IMR-90 (cell line): Measurements from ENCODE around the gene TMEM60. TPM values are rescaled to one million over a fixed set of nuclear protein-coding genes. Genes with fewer than 3 reads are reported as not detected.

Experiments used
- ATAC-seq: fragments of 200-7000 bp; cut with Tn5 transposase; 2 replicates; pipeline ENCODE4 v1.9.1; 2020; ENCODE audit warnings: low read depth, mild to moderate bottlenecking, moderate library complexity
- BruUV-seq: library from RNA; stranded (reverse); fragments of 400-500 nt; replicated peaks from 2 replicates; lab custom pipeline; 2021; lab: Mats Ljungman, UMichigan
- CTCF ChIA-PET: fragments of 300-600 bp; formaldehyde crosslinking; extraction: SDS; loops from one replicate; lab custom pipeline; 2021; ENCODE audit warnings: antibody characterized with exemption; lab: Yijun Ruan, JAX
- POLR2A ChIA-PET: fragments of 300-600 bp; sonication (Branson Sonifier 250); formaldehyde crosslinking; loops from one replicate; lab custom pipeline; 2022; ENCODE audit warnings: antibody characterized with exemption; ENCODE audit not compliant: unreplicated experiment; lab: Charles Lee
- DNase-seq: peaks from one replicate; pipeline ENCODE4 v3.0.0; 2013
- H2AFZ ChIP-seq: replicated peaks from 2 replicates; pipeline ENCODE3; 2013; ENCODE audit warnings: low read length, mild to moderate bottlenecking; ENCODE audit not compliant: poor library complexity
- H2AK5ac ChIP-seq: 2 replicates; pipeline ENCODE4 v1.6.1; 2013; ENCODE audit warnings: low read depth, low read length, inconsistent platforms
- H2AK9ac ChIP-seq: replicated peaks from 2 replicates; pipeline ENCODE3; 2013; ENCODE audit warnings: mild to moderate bottlenecking, low read depth, low read length, moderate library complexity; ENCODE audit not compliant: poor library complexity
- H2BK120ac ChIP-seq: 2 replicates; pipeline ENCODE4 v1.6.1; 2013; ENCODE audit warnings: low read depth, low read length, inconsistent platforms
- H2BK15ac ChIP-seq: 3 replicates; pipeline ENCODE4 v1.6.1; 2013; ENCODE audit warnings: low read depth, low read length, inconsistent platforms
- H2BK20ac ChIP-seq: 2 replicates; pipeline ENCODE4 v1.6.1; 2013; ENCODE audit warnings: low read depth, mild to moderate bottlenecking, inconsistent platforms, low read length, moderate library complexity
- H2BK5ac ChIP-seq: 2 replicates; pipeline ENCODE4 v1.6.1; 2013; ENCODE audit warnings: mild to moderate bottlenecking, low read depth, low read length, inconsistent platforms; ENCODE audit not compliant: poor library complexity, severe bottlenecking
- H3K14ac ChIP-seq: replicated peaks from 2 replicates; pipeline ENCODE4 v1.6.1; 2013; ENCODE audit warnings: low read depth, low read length, inconsistent platforms
- H3K18ac ChIP-seq: 2 replicates; pipeline ENCODE4 v1.6.1; 2013; ENCODE audit warnings: low read depth, low read length, control low read depth
- H3K23ac ChIP-seq: 2 replicates; pipeline ENCODE4 v1.6.1; 2013; ENCODE audit warnings: low read depth, low read length, inconsistent platforms
- H3K27ac ChIP-seq: 2 replicates; pipeline ENCODE4 v1.5.1; 2013; ENCODE audit warnings: mild to moderate bottlenecking, control low read depth, low read length; ENCODE audit not compliant: insufficient read depth
- H3K27me3 ChIP-seq: 2 replicates; pipeline ENCODE4 v1.6.1; 2013; ENCODE audit warnings: low read length; ENCODE audit not compliant: control insufficient read depth, insufficient read depth
- H3K36me3 ChIP-seq: 2 replicates; pipeline ENCODE4 v1.6.1; 2013; ENCODE audit warnings: low read length, mixed read lengths; ENCODE audit not compliant: control insufficient read depth, insufficient read depth
- H3K4ac ChIP-seq: 2 replicates; pipeline ENCODE4 v1.6.1; 2013; ENCODE audit warnings: low read depth, low read length, inconsistent platforms
- H3K4me1 ChIP-seq: 2 replicates; pipeline ENCODE4 v1.6.1; 2013; ENCODE audit warnings: low read length, mixed read lengths; ENCODE audit not compliant: control insufficient read depth, insufficient read depth
- H3K4me2 ChIP-seq: 2 replicates; pipeline ENCODE4 v1.6.1; 2013; ENCODE audit warnings: low read depth, mild to moderate bottlenecking, control low read depth, low read length, moderate library complexity
- H3K4me3 ChIP-seq: 2 replicates; pipeline ENCODE4 v1.5.1; 2013; ENCODE audit warnings: low read depth, mild to moderate bottlenecking, control low read depth, low read length, moderate library complexity; ENCODE audit not compliant: insufficient read depth
- H3K56ac ChIP-seq: 2 replicates; pipeline ENCODE4 v1.6.1; 2013; ENCODE audit warnings: low read length, inconsistent platforms; ENCODE audit not compliant: insufficient read depth; ENCODE audit errors: extremely low read depth
- H3K79me1 ChIP-seq, 2 experiments: 2 replicates each; pipeline ENCODE4 v1.6.1; 2013; ENCODE audit warnings: low read length in 2 of 2, inconsistent platforms in 1 of 2, low read depth in 1 of 2
- H3K9ac ChIP-seq: 2 replicates; pipeline ENCODE4 v1.6.1; 2013; ENCODE audit warnings: low read depth, low read length, control low read depth
- H3K9me1 ChIP-seq: 2 replicates; pipeline ENCODE4 v1.6.1; 2013; ENCODE audit warnings: low read length, inconsistent platforms; ENCODE audit not compliant: insufficient read depth
- H3K9me3 ChIP-seq: 2 replicates; pipeline ENCODE4 v1.6.1; 2013; ENCODE audit warnings: low read length; ENCODE audit not compliant: control insufficient read depth, insufficient read depth
- H4K20me1 ChIP-seq: 2 replicates; pipeline ENCODE4 v1.6.1; 2013; ENCODE audit warnings: low read length, inconsistent platforms; ENCODE audit not compliant: insufficient read depth
- H4K5ac ChIP-seq: 2 replicates; pipeline ENCODE4 v1.6.1; 2013; ENCODE audit warnings: mild to moderate bottlenecking, low read depth, low read length, control low read depth
- H4K8ac ChIP-seq, 2 experiments: 2 replicates each; pipeline ENCODE4 v1.6.1; 2013; ENCODE audit warnings: low read depth in 2 of 2, low read length in 2 of 2, control low read depth in 1 of 2, inconsistent platforms in 1 of 2
- H4K91ac ChIP-seq: 2 replicates; pipeline ENCODE4 v1.6.1; 2013; ENCODE audit warnings: low read depth, low read length, inconsistent platforms; ENCODE audit not compliant: insufficient read depth
- BHLHE40 ChIP-seq: fragments of 150-350 bp; IDR thresholded peaks from 2 replicates; pipeline ENCODE4 v1.6.1; 2016; ENCODE audit warnings: mild to moderate bottlenecking, low read depth, low read length
- CEBPB ChIP-seq: IDR thresholded peaks from 2 replicates; pipeline ENCODE4 v1.6.1; 2012; ENCODE audit warnings: low read depth, low read length, improper control_type of control experiment
- CHD1 ChIP-seq: IDR thresholded peaks from 2 replicates; pipeline ENCODE4 v1.6.1; 2012; ENCODE audit warnings: low read depth, low read length, improper control_type of control experiment
- CTCF ChIP-seq: conservative IDR thresholded peaks from 2 replicates; pipeline ENCODE4 v1.5.1; 2012; ENCODE audit warnings: mild to moderate bottlenecking, low read depth, low read length, improper control_type of control experiment
- ELK1 ChIP-seq: fragments of 150-350 bp; IDR thresholded peaks from 2 replicates; pipeline ENCODE4 v1.6.1; 2016; ENCODE audit warnings: low read depth, mild to moderate bottlenecking, low read length, moderate library complexity, borderline replicate concordance
- FOS ChIP-seq: fragments of 150-350 bp; IDR thresholded peaks from 2 replicates; pipeline ENCODE4 v1.6.1; 2016; ENCODE audit warnings: low read depth, low read length
- MAFK ChIP-seq: IDR thresholded peaks from 2 replicates; pipeline ENCODE4 v1.6.1; 2012; ENCODE audit warnings: low read depth, low read length, improper control_type of control experiment
- MAZ ChIP-seq: IDR thresholded peaks from 2 replicates; pipeline ENCODE4 v1.6.1; 2012; ENCODE audit warnings: low read depth, mild to moderate bottlenecking, low read length, improper control_type of control experiment, moderate library complexity, borderline replicate concordance
- MXI1 ChIP-seq: IDR thresholded peaks from 2 replicates; pipeline ENCODE4 v1.6.1; 2012; ENCODE audit warnings: low read depth, mild to moderate bottlenecking, low read length, moderate library complexity, borderline replicate concordance
- NFE2L2 ChIP-seq: fragments of 150-350 bp; IDR thresholded peaks from 2 replicates; pipeline ENCODE4 v1.6.1; 2016; ENCODE audit warnings: low read depth, mild to moderate bottlenecking, low read length
- POLR2A ChIP-seq: IDR thresholded peaks from 2 replicates; pipeline ENCODE4 v1.6.1; 2012; ENCODE audit warnings: mild to moderate bottlenecking, low read depth, low read length
- RAD21 ChIP-seq: IDR thresholded peaks from 2 replicates; pipeline ENCODE4 v1.6.1; 2012; ENCODE audit warnings: low read length, improper control_type of control experiment
- RCOR1 ChIP-seq: IDR thresholded peaks from 2 replicates; pipeline ENCODE4 v1.6.1; 2012; ENCODE audit warnings: mild to moderate bottlenecking, low read length, improper control_type of control experiment; ENCODE audit not compliant: insufficient replicate concordance
- RFX5 ChIP-seq: IDR thresholded peaks from 2 replicates; pipeline ENCODE4 v1.8.0; 2012; ENCODE audit warnings: low read depth, mild to moderate bottlenecking, low read length, moderate library complexity
- SMC3 ChIP-seq: fragments of 150-350 bp; IDR thresholded peaks from 2 replicates; pipeline ENCODE4 v1.6.1; 2016; ENCODE audit warnings: low read depth, mild to moderate bottlenecking, antibody characterized with exemption, low read length, moderate library complexity
- USF2 ChIP-seq: fragments of 150-350 bp; IDR thresholded peaks from 2 replicates; pipeline ENCODE4 v1.6.1; 2017; ENCODE audit warnings: mild to moderate bottlenecking, antibody characterized with exemption, low read length, low read depth
- WGBS, 2 experiments: methylation state at CpG; one replicate each; pipeline versions ENCODE4 v1.1.5 to v1.1.7; 2013; ENCODE audit warnings: missing lambda C conversion rate in 2 of 2; ENCODE audit not compliant: insufficient read length in 1 of 2; ENCODE audit errors: extremely low coverage in 2 of 2; 5-methylcytosine and 5-hydroxymethylcytosine counted together
- dilution Hi-C: fragments of 300-500 bp; cut with HindIII; formaldehyde crosslinking; loops from one replicate; pipeline ENCODE4 v1.14.3; 2018; ENCODE audit warnings: low sequenced_read_pairs; ENCODE audit not compliant: unreplicated experiment
- in situ Hi-C: fragments of 300-500 bp; cut with MboI; formaldehyde crosslinking; loops from 3 replicates; pipeline ENCODE4 v1.14.3; 2019; ENCODE audit warnings: low sequenced_read_pairs, inconsistent platforms, mixed read lengths
- intact Hi-C: fragments of 100-400 bp; cut with micrococcal nuclease; formaldehyde crosslinking; loops from 2 replicates; pipeline ENCODE4 v1.10.0; 2022
- polyA plus RNA-seq, 3 experiments: library from polyadenylated mRNA; depleted of rRNA; stranded (reverse); fragments of >200 nt; gene quantifications; 2 replicates each; pipeline ENCODE4 v1.2.3, GENCODE V29; 2012; ENCODE audit warnings: low replicate concordance in 1 of 3
- total RNA-seq: library from RNA; depleted of rRNA; stranded (reverse); fragments of >200 nt; gene quantifications from 2 replicates; pipeline ENCODE4 v1.2.3, GENCODE V29; 2012

The TMEM60 gene
- total and polyA plus RNA-seq, 2 of the 4 experiments (the other 2 are of a cell fraction), result 9.9 to 17.2 TPM

GRCh38 chr7:77747178-77747577 lies 51.1 kb downstream of the TMEM60 start:
- Histone ChIP-seq H4K20me1 (0 out of 2 replicates have a peak, but pooled peaks cover 3% of the 10 kb centered on the region), H3K79me1 (peaks cover 25 to 65% of the 10 kb centered on the region in 2 experiments; a peak in 3 of 4 replicates), H2BK15ac (no peak overlapping the region), H4K91ac (no peak overlapping the region), H3K9me1 (peaks cover 6% of the 10 kb centered on the region; the same call in 1 of the 2 replicates), H3K23ac (no peak overlapping the region), H2BK5ac (no peak overlapping the region), H4K5ac (no peak overlapping the region), H3K56ac (no peak overlapping the region), H3K4me3 (no peak overlapping the region), H3K9ac (no peak overlapping the region), H2AK9ac (no peak overlapping the region), H3K27ac (no peak overlapping the region), H2BK120ac (no peak overlapping the region), H3K14ac (no peak overlapping the region), H2AK5ac (no peak overlapping the region), H3K18ac (no peak overlapping the region), H3K4me1 (peaks cover under 1% of the 10 kb centered on the region; the same call in 1 of the 2 replicates), H3K27me3 (no peaks in the 10 kb centered on the region), H2BK20ac (no peak overlapping the region), H3K4ac (no peak overlapping the region), H2AFZ (no peak overlapping the region), H4K8ac (no peak overlapping the region), H3K4me2 (no peak overlapping the region), H3K9me3 (no peaks in the 10 kb centered on the region), H3K36me3 (peaks cover 2% of the 10 kb centered on the region)
- no CpG with 5 or more reads among the region's 2 CpGs for WGBS, 2 experiments
- in situ Hi-C loops (no loop called here), intact Hi-C loops (no loop called here), dilution Hi-C loops (no loop called here)
- BruUV-seq, result no TSS peak
- no peak for ATAC-seq
- DNase-seq, result no peak
- TF ChIP-seq POLR2A, result no peak
- TF ChIP-seq CTCF, result no peak
- no peak for TF ChIP-seq RFX5
- no peak for TF ChIP-seq MAZ
- TF ChIP-seq BHLHE40, result no peak
- TF ChIP-seq USF2, result no peak
- no peak for TF ChIP-seq CEBPB
- TF ChIP-seq MXI1, result no peak
- no peak for TF ChIP-seq RAD21
- no peak for TF ChIP-seq MAFK
- TF ChIP-seq ELK1, result no peak
- no peak for TF ChIP-seq SMC3
- TF ChIP-seq NFE2L2, result no peak
- TF ChIP-seq RCOR1, result no peak
- no peak for TF ChIP-seq CHD1
- TF ChIP-seq FOS, result no peak
- ChIA-PET CTCF (interaction anchor here (0.5 kb wide), 1 partner anchor 370 kb away, joined by 5 read pairs; no protein-coding TSS in a partner anchor), POLR2A (no interaction called here)
